Liver (tissue), 9 donors: ENCODE data around the gene MLF2. TPM values are rescaled to one million over a fixed set of nuclear protein-coding genes. Genes with fewer than 3 reads are reported as not detected.

ENCODE experiments used
- DNase-seq: peaks from one replicate; pipeline ENCODE4 v3.0.0-alpha.2; 2017; ENCODE audit warnings: low spot score
- H3K27ac ChIP-seq, 2 donors: one replicate each; pipeline ENCODE4 v1.7.0; 2013; ENCODE audit warnings: inconsistent platforms in 2 of 2, low read length in 2 of 2, control low read depth in 1 of 2, low read depth in 1 of 2, mild to moderate bottlenecking in 1 of 2
- H3K27me3 ChIP-seq, 4 donors: one replicate each; pipeline versions ENCODE4 v1.6.1 to v1.7.0; 2013; ENCODE audit warnings: low read length in 3 of 4, inconsistent platforms in 1 of 4, mild to moderate bottlenecking in 1 of 4, moderate library complexity in 1 of 4; ENCODE audit not compliant: control insufficient read depth in 4 of 4, insufficient read depth in 4 of 4
- H3K36me3 ChIP-seq, 4 donors: one replicate each; pipeline versions ENCODE4 v1.6.1 to v1.7.0; 2013; ENCODE audit warnings: low read length in 3 of 4, mild to moderate bottlenecking in 3 of 4, low read depth in 1 of 4, moderate library complexity in 1 of 4; ENCODE audit not compliant: control insufficient read depth in 4 of 4, insufficient read depth in 3 of 4
- H3K4me1 ChIP-seq, 4 donors: one replicate each; pipeline versions ENCODE4 v1.6.1 to v1.7.0; 2013; ENCODE audit warnings: low read length in 3 of 4, mild to moderate bottlenecking in 3 of 4, moderate library complexity in 1 of 4; ENCODE audit not compliant: control insufficient read depth in 4 of 4, insufficient read depth in 4 of 4
- H3K4me3 ChIP-seq, 3 donors: one replicate each; pipeline versions ENCODE4 v1.6.1 to v1.7.0; 2013; ENCODE audit warnings: low read length in 3 of 3, control low read depth in 1 of 3, low read depth in 1 of 3, mild to moderate bottlenecking in 1 of 3
- H3K9ac ChIP-seq, 2 donors: one replicate each; pipeline ENCODE4 v1.7.0; 2013; ENCODE audit warnings: low read length in 2 of 2, mild to moderate bottlenecking in 2 of 2, moderate library complexity in 2 of 2, control low read depth in 1 of 2, low read depth in 1 of 2
- H3K9me3 ChIP-seq, 4 donors: one replicate each; pipeline versions ENCODE4 v1.6.1 to v1.7.0; 2013; ENCODE audit warnings: low read length in 3 of 4; ENCODE audit not compliant: control insufficient read depth in 4 of 4
- FOXA1 ChIP-seq: IDR thresholded peaks from 2 replicates; pipeline ENCODE4 v1.6.1; 2016; ENCODE audit warnings: antibody characterized with exemption
- GABPA ChIP-seq, 2 donors: IDR thresholded peaks in 1 of 2; conservative IDR thresholded peaks in 1 of 2; 2 replicates each; pipeline ENCODE4 v1.6.1; 2016; ENCODE audit warnings: antibody characterized with exemption in 2 of 2, mild to moderate bottlenecking in 1 of 2, moderate library complexity in 1 of 2
- HNF4A ChIP-seq, 2 donors: conservative IDR thresholded peaks; 2 replicates each; pipeline ENCODE4 v1.6.1; 2016; ENCODE audit warnings: antibody characterized with exemption in 2 of 2, mild to moderate bottlenecking in 2 of 2
- HNF4G ChIP-seq: IDR thresholded peaks from 2 replicates; pipeline ENCODE4 v1.6.1; 2016; ENCODE audit warnings: antibody characterized with exemption
- JUND ChIP-seq, 2 donors: IDR thresholded peaks; 2 replicates each; pipeline ENCODE4 v1.6.1; 2016; ENCODE audit warnings: antibody characterized with exemption in 2 of 2
- NR2F2 ChIP-seq: IDR thresholded peaks from 2 replicates; pipeline ENCODE4 v1.6.1; 2016; ENCODE audit warnings: antibody characterized with exemption
- RAD21 ChIP-seq, 2 donors: IDR thresholded peaks; 2 replicates each; pipeline ENCODE4 v1.6.1; 2016; ENCODE audit warnings: antibody characterized with exemption in 2 of 2, mild to moderate bottlenecking in 2 of 2
- RXRA ChIP-seq, 2 donors: IDR thresholded peaks; 2 replicates each; pipeline ENCODE4 v1.6.1; 2017 to 2018; ENCODE audit warnings: antibody characterized with exemption in 2 of 2, mild to moderate bottlenecking in 1 of 2
- TAF1 ChIP-seq: conservative IDR thresholded peaks from 2 replicates; pipeline ENCODE4 v1.6.1; 2016; ENCODE audit warnings: antibody characterized with exemption, mild to moderate bottlenecking
- YY1 ChIP-seq: IDR thresholded peaks from 2 replicates; pipeline ENCODE4 v1.6.1; 2016; ENCODE audit warnings: antibody characterized with exemption, mild to moderate bottlenecking
- WGBS: extraction: QIAGEN DNeasy Blood & Tissue Kit; methylation state at CpG from one replicate; pipeline ENCODE4 v1.1.7; 2013; 5-methylcytosine and 5-hydroxymethylcytosine counted together
- polyA plus RNA-seq, 2 donors: library from polyadenylated mRNA; stranded (reverse) in 1 of 2; unstranded in 1 of 2; fragments of 200-250 nt in 1 of 2; fragments of >200 nt in 1 of 2; fragmentation: Nextera tagmentation in 1 of 2; extraction: Ambion mirVana in 1 of 2; gene quantifications; one replicate each; pipeline versions ENCODE4 v1.2.1 to v1.2.3, GENCODE V29; 2013 to 2015
- total RNA-seq, 2 donors: library from RNA; depleted of rRNA; stranded (reverse); fragments of >200 nt; gene quantifications; one replicate each; pipeline ENCODE4 v1.2.3, GENCODE V29; 2014
- TF ChIP-seq, protein P1 (sequence below): IDR thresholded peaks from 2 replicates; pipeline ENCODE4 v1.6.1; 2016; ENCODE audit warnings: antibody characterized with exemption, mild to moderate bottlenecking
- TF ChIP-seq, protein P2 (sequence below): IDR thresholded peaks from 2 replicates; pipeline ENCODE4 v1.6.1; 2016; ENCODE audit warnings: antibody characterized with exemption
- TF ChIP-seq, protein P3 (sequence below): IDR thresholded peaks from 2 replicates; pipeline ENCODE4 v1.6.1; 2016; ENCODE audit warnings: antibody characterized with exemption
- TF ChIP-seq, protein P4 (sequence below): fragments of 150-350 bp; IDR thresholded peaks from 2 replicates; pipeline ENCODE4 v1.5.1; 2017; ENCODE audit warnings: improper control_type of control experiment, low read depth, low read length; ENCODE audit not compliant: missing input control
- donor health status: healthy.
- donor health status: healthy.
- donor health status: healthy.
- donor health status: healthy.
- donor health status: healthy.

Gene MLF2
- total and polyA plus RNA-seq, 4 donors, result 59.6 to 235 (median 163) TPM

DNA sequence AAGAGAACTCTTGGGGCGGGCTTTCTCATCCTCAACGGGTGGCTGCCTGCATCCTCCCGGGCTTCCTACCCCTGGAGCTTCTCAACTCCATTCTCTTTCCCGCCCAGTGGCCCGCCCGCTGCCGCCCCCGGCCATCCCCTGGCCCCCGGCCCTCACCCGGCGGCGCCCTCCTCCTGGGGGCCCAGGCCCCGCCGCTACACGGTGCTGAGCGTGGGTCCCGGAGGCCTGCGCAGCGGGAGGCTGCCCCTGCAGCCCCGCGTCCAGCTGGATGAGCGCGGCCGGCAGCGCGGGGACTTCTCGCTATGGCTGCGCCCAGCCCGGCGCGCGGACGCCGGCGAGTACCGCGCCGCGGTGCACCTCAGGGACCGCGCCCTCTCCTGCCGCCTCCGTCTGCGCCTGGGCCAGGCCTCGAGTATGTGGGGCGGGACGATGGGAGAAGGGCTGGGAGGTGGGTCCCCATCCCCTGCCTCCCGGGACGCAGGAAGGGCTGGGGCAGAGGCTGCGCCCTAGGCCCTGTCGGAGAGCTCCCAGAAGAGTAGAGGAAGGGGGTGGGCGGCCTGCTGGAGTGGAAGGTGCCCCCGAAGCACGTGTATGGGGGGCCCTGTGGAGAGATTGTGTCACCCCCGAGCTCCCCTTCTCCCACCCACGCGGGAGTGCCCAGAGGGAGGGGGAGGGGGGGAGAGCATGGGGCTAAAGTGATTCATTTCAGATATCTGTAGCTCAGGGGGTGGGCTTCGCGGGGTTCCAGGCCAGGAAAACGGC lies 20.8 kb upstream of the MLF2 start (continued):
- TF ChIP-seq, protein P1, sequence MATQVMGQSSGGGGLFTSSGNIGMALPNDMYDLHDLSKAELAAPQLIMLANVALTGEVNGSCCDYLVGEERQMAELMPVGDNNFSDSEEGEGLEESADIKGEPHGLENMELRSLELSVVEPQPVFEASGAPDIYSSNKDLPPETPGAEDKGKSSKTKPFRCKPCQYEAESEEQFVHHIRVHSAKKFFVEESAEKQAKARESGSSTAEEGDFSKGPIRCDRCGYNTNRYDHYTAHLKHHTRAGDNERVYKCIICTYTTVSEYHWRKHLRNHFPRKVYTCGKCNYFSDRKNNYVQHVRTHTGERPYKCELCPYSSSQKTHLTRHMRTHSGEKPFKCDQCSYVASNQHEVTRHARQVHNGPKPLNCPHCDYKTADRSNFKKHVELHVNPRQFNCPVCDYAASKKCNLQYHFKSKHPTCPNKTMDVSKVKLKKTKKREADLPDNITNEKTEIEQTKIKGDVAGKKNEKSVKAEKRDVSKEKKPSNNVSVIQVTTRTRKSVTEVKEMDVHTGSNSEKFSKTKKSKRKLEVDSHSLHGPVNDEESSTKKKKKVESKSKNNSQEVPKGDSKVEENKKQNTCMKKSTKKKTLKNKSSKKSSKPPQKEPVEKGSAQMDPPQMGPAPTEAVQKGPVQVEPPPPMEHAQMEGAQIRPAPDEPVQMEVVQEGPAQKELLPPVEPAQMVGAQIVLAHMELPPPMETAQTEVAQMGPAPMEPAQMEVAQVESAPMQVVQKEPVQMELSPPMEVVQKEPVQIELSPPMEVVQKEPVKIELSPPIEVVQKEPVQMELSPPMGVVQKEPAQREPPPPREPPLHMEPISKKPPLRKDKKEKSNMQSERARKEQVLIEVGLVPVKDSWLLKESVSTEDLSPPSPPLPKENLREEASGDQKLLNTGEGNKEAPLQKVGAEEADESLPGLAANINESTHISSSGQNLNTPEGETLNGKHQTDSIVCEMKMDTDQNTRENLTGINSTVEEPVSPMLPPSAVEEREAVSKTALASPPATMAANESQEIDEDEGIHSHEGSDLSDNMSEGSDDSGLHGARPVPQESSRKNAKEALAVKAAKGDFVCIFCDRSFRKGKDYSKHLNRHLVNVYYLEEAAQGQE, result no peak
- no peak for TF ChIP-seq RAD21 (IDR thresholded peaks at IDR 0.05)

DNA sequence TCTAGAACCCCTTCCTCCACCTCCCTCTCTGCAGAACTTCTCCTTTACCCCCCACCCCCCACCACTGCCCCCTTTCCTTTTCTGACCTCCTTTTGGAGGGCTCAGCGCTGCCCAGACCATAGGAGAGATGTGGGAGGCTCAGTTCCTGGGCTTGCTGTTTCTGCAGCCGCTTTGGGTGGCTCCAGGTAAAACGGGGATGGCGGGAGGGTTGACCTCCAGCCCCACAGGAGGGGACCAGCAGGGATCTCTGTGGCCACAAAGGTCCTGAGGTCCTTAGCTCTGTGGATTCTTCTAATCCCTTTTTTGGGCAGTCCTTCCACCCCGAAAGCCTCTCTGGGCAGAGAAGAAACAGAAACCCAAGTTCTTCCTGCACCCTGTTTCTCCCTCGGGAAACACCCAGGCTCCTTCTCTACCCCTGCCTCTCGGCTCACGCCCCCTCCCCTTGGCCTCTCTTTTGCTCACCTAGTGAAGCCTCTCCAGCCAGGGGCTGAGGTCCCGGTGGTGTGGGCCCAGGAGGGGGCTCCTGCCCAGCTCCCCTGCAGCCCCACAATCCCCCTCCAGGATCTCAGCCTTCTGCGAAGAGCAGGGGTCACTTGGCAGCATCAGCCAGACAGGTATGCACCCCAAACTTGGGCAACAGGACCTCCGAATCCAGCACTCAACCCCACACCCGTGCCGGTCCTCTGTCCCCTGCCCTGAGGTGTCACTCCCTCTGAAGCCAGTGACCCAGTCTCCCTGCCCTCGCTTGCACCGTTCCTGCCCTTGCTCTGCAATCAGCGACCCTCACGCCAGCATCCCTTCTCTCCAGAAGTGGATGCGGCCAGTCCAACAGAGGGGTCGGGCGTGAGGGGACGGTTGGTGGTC lies 20.0 kb upstream of the MLF2 start:
- Histone ChIP-seq H3K4me3 (peak overlapping the region in 1 of 3 donors; percentile 1), H3K9ac (no peak overlapping the region)

More for the DNA sequence above, 20.0 kb upstream of the MLF2 start:
- H3K9me3 ChIP-seq, result no peaks in the 10 kb centered on the region
- H3K27ac ChIP-seq, result no peak overlapping the region
- no peak for TF ChIP-seq FOXA1
- TF ChIP-seq RXRA (IDR thresholded peaks at IDR 0.05), result no peak
- TF ChIP-seq, protein P2, sequence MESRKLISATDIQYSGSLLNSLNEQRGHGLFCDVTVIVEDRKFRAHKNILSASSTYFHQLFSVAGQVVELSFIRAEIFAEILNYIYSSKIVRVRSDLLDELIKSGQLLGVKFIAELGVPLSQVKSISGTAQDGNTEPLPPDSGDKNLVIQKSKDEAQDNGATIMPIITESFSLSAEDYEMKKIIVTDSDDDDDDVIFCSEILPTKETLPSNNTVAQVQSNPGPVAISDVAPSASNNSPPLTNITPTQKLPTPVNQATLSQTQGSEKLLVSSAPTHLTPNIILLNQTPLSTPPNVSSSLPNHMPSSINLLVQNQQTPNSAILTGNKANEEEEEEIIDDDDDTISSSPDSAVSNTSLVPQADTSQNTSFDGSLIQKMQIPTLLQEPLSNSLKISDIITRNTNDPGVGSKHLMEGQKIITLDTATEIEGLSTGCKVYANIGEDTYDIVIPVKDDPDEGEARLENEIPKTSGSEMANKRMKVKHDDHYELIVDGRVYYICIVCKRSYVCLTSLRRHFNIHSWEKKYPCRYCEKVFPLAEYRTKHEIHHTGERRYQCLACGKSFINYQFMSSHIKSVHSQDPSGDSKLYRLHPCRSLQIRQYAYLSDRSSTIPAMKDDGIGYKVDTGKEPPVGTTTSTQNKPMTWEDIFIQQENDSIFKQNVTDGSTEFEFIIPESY, result no peak
- TF ChIP-seq NR2F2, result no peak
- no peak for TF ChIP-seq GABPA (IDR thresholded peaks at IDR 0.05 in 1 of 2, conservative IDR thresholded peaks at IDR 0.05 in 1 of 2)
- TF ChIP-seq, protein P3, sequence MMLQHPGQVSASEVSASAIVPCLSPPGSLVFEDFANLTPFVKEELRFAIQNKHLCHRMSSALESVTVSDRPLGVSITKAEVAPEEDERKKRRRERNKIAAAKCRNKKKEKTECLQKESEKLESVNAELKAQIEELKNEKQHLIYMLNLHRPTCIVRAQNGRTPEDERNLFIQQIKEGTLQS, result no peak
- no peak for TF ChIP-seq HNF4A (conservative IDR thresholded peaks at IDR 0.05)
- no peak for TF ChIP-seq TAF1
- TF ChIP-seq, protein P4, sequence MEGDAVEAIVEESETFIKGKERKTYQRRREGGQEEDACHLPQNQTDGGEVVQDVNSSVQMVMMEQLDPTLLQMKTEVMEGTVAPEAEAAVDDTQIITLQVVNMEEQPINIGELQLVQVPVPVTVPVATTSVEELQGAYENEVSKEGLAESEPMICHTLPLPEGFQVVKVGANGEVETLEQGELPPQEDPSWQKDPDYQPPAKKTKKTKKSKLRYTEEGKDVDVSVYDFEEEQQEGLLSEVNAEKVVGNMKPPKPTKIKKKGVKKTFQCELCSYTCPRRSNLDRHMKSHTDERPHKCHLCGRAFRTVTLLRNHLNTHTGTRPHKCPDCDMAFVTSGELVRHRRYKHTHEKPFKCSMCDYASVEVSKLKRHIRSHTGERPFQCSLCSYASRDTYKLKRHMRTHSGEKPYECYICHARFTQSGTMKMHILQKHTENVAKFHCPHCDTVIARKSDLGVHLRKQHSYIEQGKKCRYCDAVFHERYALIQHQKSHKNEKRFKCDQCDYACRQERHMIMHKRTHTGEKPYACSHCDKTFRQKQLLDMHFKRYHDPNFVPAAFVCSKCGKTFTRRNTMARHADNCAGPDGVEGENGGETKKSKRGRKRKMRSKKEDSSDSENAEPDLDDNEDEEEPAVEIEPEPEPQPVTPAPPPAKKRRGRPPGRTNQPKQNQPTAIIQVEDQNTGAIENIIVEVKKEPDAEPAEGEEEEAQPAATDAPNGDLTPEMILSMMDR, result no peak
- no peak for TF ChIP-seq HNF4G
- TF ChIP-seq YY1, result no peak
- no peak for TF ChIP-seq JUND (IDR thresholded peaks at IDR 0.05)
- DNase-seq, result no peak
- peaks cover 17 to 87% (median 61%) of the 10 kb centered on the region in 4 donors for H3K4me1 ChIP-seq
- peaks cover 0 to 8% (median 4%) of the 10 kb centered on the region in 4 donors for H3K36me3 ChIP-seq
- no peaks in the 10 kb centered on the region for H3K27me3 ChIP-seq
- 68% methylated on average over 21 of the region's 21 CpGs for WGBS
